ENCODE data around the gene MRPL55. TPM values are rescaled to one million over a fixed set of nuclear protein-coding genes. Genes with fewer than 3 reads are reported as not detected.

The MRPL55 gene
- total RNA-seq, 1 experiment from 2014 or later = 60.4 TPM

- Histone ChIP-seq H3K4me3 (ENCODE audit: low read depth, low read length, poor library complexity, severe bottlenecking) (no peak overlapping the region), H3K9me3 (ENCODE audit: low read depth, low read length, poor library complexity, severe bottlenecking) (peaks cover 27% of the 10 kb centered on the region), H3K36me3 (ENCODE audit: insufficient read depth, low read length, poor library complexity, severe bottlenecking) (no peaks in the 10 kb centered on the region), H3K27ac (ENCODE audit: low read depth, low read length, poor library complexity, severe bottlenecking) (no peak overlapping the region), H3K4me1 (ENCODE audit: insufficient read depth, low read length, poor library complexity, severe bottlenecking) (no peaks in the 10 kb centered on the region), H3K27me3 (replicated peaks; ENCODE audit: insufficient read depth, low read depth, low read length, poor library complexity) (no peaks in the 10 kb centered on the region)
- CTCF ChIA-PET = no interaction called here
- BruUV-seq (replicated peaks) = no TSS peak
- no peak for DNase-seq (ENCODE audit: low spot score)
- TF ChIP-seq, protein P1, sequence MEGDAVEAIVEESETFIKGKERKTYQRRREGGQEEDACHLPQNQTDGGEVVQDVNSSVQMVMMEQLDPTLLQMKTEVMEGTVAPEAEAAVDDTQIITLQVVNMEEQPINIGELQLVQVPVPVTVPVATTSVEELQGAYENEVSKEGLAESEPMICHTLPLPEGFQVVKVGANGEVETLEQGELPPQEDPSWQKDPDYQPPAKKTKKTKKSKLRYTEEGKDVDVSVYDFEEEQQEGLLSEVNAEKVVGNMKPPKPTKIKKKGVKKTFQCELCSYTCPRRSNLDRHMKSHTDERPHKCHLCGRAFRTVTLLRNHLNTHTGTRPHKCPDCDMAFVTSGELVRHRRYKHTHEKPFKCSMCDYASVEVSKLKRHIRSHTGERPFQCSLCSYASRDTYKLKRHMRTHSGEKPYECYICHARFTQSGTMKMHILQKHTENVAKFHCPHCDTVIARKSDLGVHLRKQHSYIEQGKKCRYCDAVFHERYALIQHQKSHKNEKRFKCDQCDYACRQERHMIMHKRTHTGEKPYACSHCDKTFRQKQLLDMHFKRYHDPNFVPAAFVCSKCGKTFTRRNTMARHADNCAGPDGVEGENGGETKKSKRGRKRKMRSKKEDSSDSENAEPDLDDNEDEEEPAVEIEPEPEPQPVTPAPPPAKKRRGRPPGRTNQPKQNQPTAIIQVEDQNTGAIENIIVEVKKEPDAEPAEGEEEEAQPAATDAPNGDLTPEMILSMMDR (conservative IDR thresholded peaks at IDR 0.05; ENCODE audit: low read depth, low read length) = no peak
- TF ChIP-seq EZH2 (IDR thresholded peaks at IDR 0.05; ENCODE audit: borderline replicate concordance, low read depth, low read length, poor library complexity, severe bottlenecking) = no peak
- intact Hi-C loops (cut with micrococcal nuclease; ENCODE audit: unreplicated experiment) = no loop called here
- POLR2A ChIA-PET (ENCODE audit: low non-redundant PET) = interaction anchor here (0.6 kb wide), 1 partner anchor 23 kb away, joined by 3 read pairs; no protein-coding TSS in a partner anchor
These were observed 11.3 kb upstream of the MRPL55 start for GRCh38 chr1:228120351-228120750.

GRCh38 chr1:228118040-228118439 lies 8.9 kb upstream of the MRPL55 start:
- ChIA-PET CTCF (no interaction called here), POLR2A (ENCODE audit: low non-redundant PET) (no interaction called here)
- no peak for DNase-seq (ENCODE audit: low spot score)
- no TSS peak for BruUV-seq (replicated peaks)
- Histone ChIP-seq H3K4me1 (ENCODE audit: insufficient read depth, low read length, poor library complexity, severe bottlenecking) (no peaks in the 10 kb centered on the region), H3K27ac (ENCODE audit: low read depth, low read length, poor library complexity, severe bottlenecking) (no peak overlapping the region), H3K4me3 (ENCODE audit: low read depth, low read length, poor library complexity, severe bottlenecking) (no peak overlapping the region), H3K36me3 (ENCODE audit: insufficient read depth, low read length, poor library complexity, severe bottlenecking) (no peaks in the 10 kb centered on the region), H3K27me3 (replicated peaks; ENCODE audit: insufficient read depth, low read depth, low read length, poor library complexity) (no peaks in the 10 kb centered on the region), H3K9me3 (ENCODE audit: low read depth, low read length, poor library complexity, severe bottlenecking) (peaks cover 27% of the 10 kb centered on the region)
- intact Hi-C loops (cut with micrococcal nuclease; ENCODE audit: unreplicated experiment) = no loop called here
- TF ChIP-seq, protein P1 (conservative IDR thresholded peaks at IDR 0.05; ENCODE audit: low read depth, low read length) = no peak
- no peak for TF ChIP-seq EZH2 (IDR thresholded peaks at IDR 0.05; ENCODE audit: borderline replicate concordance, low read depth, low read length, poor library complexity, severe bottlenecking)

DNA sequence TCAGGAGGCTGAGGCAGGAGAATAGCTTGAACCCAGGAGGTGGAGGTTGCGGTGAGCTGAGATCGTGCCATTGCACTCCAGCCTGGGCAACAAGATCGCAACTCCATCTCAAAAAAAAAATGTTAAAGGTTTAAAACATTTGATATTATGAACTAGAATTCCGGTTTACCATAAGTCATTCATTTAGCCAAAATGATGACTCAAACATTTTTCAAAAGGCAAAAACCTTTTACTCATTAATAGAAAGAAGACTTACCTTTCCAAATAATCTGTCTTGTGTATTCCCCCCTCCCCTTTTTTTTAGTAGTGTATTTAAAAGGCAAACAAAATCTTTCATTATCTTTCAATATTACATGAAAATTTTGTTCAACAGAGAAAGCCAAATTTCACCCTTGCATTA lies 8.2 kb upstream of the MRPL55 start:
- no TSS peak for BruUV-seq (replicated peaks)
- TF ChIP-seq EZH2 (IDR thresholded peaks at IDR 0.05; ENCODE audit: borderline replicate concordance, low read depth, low read length, poor library complexity, severe bottlenecking) = no peak
- TF ChIP-seq, protein P1 (conservative IDR thresholded peaks at IDR 0.05; ENCODE audit: low read depth, low read length) = no peak
- no peak overlapping the region for H3K4me3 ChIP-seq (ENCODE audit: low read depth, low read length, poor library complexity, severe bottlenecking)

More for the DNA sequence above, 8.2 kb upstream of the MRPL55 start:
- H3K27ac ChIP-seq (ENCODE audit: low read depth, low read length, poor library complexity, severe bottlenecking) = no peak overlapping the region
- intact Hi-C loops (cut with micrococcal nuclease; ENCODE audit: unreplicated experiment) = no loop called here
- H3K36me3 ChIP-seq (ENCODE audit: insufficient read depth, low read length, poor library complexity, severe bottlenecking) = no peaks in the 10 kb centered on the region
- no peaks in the 10 kb centered on the region for H3K27me3 ChIP-seq (replicated peaks; ENCODE audit: insufficient read depth, low read depth, low read length, poor library complexity)
- ChIA-PET CTCF (no interaction called here), POLR2A (ENCODE audit: low non-redundant PET) (no interaction called here)
- no peaks in the 10 kb centered on the region for H3K4me1 ChIP-seq (ENCODE audit: insufficient read depth, low read length, poor library complexity, severe bottlenecking)
- H3K9me3 ChIP-seq (ENCODE audit: low read depth, low read length, poor library complexity, severe bottlenecking) = peaks cover 27% of the 10 kb centered on the region
- no peak for DNase-seq (ENCODE audit: low spot score)

All from A673 (cell line).